Measurements from ENCODE around the gene LRRC41.

The LRRC41 gene

GRCh38 chr1:46301406-46301807 lies 2.0 kb downstream of the LRRC41 start (continued):
- no peak for TF ChIP-seq ZNF280D (tag by site-specific recombination; IDR thresholded peaks at IDR 0.05)
- TF ChIP-seq, protein P1, sequence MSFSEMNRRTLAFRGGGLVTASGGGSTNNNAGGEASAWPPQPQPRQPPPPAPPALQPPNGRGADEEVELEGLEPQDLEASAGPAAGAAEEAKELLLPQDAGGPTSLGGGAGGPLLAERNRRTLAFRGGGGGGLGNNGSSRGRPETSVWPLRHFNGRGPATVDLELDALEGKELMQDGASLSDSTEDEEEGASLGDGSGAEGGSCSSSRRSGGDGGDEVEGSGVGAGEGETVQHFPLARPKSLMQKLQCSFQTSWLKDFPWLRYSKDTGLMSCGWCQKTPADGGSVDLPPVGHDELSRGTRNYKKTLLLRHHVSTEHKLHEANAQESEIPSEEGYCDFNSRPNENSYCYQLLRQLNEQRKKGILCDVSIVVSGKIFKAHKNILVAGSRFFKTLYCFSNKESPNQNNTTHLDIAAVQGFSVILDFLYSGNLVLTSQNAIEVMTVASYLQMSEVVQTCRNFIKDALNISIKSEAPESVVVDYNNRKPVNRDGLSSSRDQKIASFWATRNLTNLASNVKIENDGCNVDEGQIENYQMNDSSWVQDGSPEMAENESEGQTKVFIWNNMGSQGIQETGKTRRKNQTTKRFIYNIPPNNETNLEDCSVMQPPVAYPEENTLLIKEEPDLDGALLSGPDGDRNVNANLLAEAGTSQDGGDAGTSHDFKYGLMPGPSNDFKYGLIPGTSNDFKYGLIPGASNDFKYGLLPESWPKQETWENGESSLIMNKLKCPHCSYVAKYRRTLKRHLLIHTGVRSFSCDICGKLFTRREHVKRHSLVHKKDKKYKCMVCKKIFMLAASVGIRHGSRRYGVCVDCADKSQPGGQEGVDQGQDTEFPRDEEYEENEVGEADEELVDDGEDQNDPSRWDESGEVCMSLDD (tag by site-specific recombination; IDR thresholded peaks at IDR 0.05): peak; percentile 77; the same call in 1 of the 2 replicates
- no peak for TF ChIP-seq RBAK (tag by site-specific recombination; IDR thresholded peaks at IDR 0.05)
- TF ChIP-seq ZNF785 (tag by site-specific recombination; IDR thresholded peaks at IDR 0.05): no peak
- TF ChIP-seq MZF1 (tag by site-specific recombination; IDR thresholded peaks at IDR 0.05; ENCODE audit: borderline replicate concordance): no peak
- TF ChIP-seq ZNF280C (tag by site-specific recombination; IDR thresholded peaks at IDR 0.05): no peak
- no peak for TF ChIP-seq TCF7L2 (IDR thresholded peaks at IDR 0.05; ENCODE audit: borderline replicate concordance, low read depth, low read length)
- TF ChIP-seq, protein P2, sequence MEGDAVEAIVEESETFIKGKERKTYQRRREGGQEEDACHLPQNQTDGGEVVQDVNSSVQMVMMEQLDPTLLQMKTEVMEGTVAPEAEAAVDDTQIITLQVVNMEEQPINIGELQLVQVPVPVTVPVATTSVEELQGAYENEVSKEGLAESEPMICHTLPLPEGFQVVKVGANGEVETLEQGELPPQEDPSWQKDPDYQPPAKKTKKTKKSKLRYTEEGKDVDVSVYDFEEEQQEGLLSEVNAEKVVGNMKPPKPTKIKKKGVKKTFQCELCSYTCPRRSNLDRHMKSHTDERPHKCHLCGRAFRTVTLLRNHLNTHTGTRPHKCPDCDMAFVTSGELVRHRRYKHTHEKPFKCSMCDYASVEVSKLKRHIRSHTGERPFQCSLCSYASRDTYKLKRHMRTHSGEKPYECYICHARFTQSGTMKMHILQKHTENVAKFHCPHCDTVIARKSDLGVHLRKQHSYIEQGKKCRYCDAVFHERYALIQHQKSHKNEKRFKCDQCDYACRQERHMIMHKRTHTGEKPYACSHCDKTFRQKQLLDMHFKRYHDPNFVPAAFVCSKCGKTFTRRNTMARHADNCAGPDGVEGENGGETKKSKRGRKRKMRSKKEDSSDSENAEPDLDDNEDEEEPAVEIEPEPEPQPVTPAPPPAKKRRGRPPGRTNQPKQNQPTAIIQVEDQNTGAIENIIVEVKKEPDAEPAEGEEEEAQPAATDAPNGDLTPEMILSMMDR (tag by site-specific recombination; IDR thresholded peaks at IDR 0.05): no peak
- no peak for TF ChIP-seq ZNF37A (tag by site-specific recombination; IDR thresholded peaks at IDR 0.05)
- TF ChIP-seq ZNF16 (tag by site-specific recombination; IDR thresholded peaks at IDR 0.05; ENCODE audit: low read depth): no peak
- TF ChIP-seq GLI4 (tag by site-specific recombination; IDR thresholded peaks at IDR 0.05): no peak
- TF ChIP-seq ZNF10 (tag by site-specific recombination; IDR thresholded peaks at IDR 0.05): no peak
- no peak for TF ChIP-seq ZNF704 (tag by site-specific recombination; IDR thresholded peaks at IDR 0.05)
- TF ChIP-seq GFI1B (tag by site-specific recombination; IDR thresholded peaks at IDR 0.05): no peak
- no peak for TF ChIP-seq ZNF341 (tag by site-specific recombination; IDR thresholded peaks at IDR 0.05; ENCODE audit: low read depth)
- no peak for TF ChIP-seq AEBP2 (tag by site-specific recombination; IDR thresholded peaks at IDR 0.05; ENCODE audit: borderline replicate concordance)
- TF ChIP-seq ZFP37 (tag by site-specific recombination; IDR thresholded peaks at IDR 0.05): no peak
- TF ChIP-seq, protein P3, sequence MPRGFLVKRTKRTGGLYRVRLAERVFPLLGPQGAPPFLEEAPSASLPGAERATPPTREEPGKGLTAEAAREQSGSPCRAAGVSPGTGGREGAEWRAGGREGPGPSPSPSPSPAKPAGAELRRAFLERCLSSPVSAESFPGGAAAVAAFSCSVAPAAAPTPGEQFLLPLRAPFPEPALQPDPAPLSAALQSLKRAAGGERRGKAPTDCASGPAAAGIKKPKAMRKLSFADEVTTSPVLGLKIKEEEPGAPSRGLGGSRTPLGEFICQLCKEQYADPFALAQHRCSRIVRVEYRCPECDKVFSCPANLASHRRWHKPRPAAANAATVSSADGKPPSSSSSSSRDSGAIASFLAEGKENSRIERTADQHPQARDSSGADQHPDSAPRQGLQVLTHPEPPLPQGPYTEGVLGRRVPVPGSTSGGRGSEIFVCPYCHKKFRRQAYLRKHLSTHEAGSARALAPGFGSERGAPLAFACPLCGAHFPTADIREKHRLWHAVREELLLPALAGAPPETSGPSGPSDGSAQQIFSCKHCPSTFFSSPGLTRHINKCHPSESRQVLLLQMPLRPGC (tag by site-specific recombination; IDR thresholded peaks at IDR 0.05): peak; percentile 34; the same call in 1 of the 2 replicates
- TF ChIP-seq ZBTB6 (tag by site-specific recombination; IDR thresholded peaks at IDR 0.05): no peak
- no peak for TF ChIP-seq HOXA7 (CRISPR knock-in tag; IDR thresholded peaks at IDR 0.05; ENCODE audit: borderline replicate concordance)
- TF ChIP-seq ZNF239 (tag by site-specific recombination; IDR thresholded peaks at IDR 0.05): no peak
- TF ChIP-seq ZNF549 (tag by site-specific recombination; IDR thresholded peaks at IDR 0.05): no peak

Measured in HEK293 (cell line).